Uterus (tissue), 2 donors: ENCODE measurements around the gene ANAPC13.

Experiments used
- POLR2A ChIP-seq, 2 donors: fragments of 450-650 bp; IDR thresholded peaks; one replicate each; pipeline ENCODE4 v1.6.1; 2016; ENCODE audit warnings: antibody characterized with exemption in 2 of 2, mild to moderate bottlenecking in 1 of 2, moderate library complexity in 1 of 2
- TF ChIP-seq, protein P1 (sequence below), 4 experiments: fragments of 200-600 bp in 2 of 4; fragments of 450-650 bp in 2 of 4; sonication (generic) in 2 of 4; IDR thresholded peaks; one replicate each; pipeline ENCODE4 v1.5.1; 2016 to 2019; ENCODE audit warnings: antibody characterized with exemption in 4 of 4, mild to moderate bottlenecking in 2 of 4, moderate library complexity in 1 of 4

DNA sequence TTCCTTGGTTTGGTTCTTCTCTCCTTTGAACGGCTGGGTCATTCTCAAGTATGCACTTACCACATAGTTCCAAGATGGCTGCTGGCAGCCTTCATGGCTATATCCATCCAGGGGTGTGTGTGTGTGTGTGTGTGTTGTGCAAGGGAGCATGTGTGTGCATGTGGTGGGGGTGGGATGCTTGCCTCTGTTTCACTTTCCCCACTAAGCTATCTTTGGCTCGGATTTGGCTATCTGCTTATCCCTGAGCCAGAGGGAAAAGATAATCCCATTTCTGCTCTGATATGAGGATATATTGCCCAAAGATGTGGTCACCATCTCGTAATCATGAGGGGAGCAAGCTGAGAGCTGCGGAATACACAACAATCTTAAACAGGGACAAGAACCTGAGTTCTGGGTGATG, 26.2 kb downstream of the ANAPC13 start:
- TF ChIP-seq, protein P1, sequence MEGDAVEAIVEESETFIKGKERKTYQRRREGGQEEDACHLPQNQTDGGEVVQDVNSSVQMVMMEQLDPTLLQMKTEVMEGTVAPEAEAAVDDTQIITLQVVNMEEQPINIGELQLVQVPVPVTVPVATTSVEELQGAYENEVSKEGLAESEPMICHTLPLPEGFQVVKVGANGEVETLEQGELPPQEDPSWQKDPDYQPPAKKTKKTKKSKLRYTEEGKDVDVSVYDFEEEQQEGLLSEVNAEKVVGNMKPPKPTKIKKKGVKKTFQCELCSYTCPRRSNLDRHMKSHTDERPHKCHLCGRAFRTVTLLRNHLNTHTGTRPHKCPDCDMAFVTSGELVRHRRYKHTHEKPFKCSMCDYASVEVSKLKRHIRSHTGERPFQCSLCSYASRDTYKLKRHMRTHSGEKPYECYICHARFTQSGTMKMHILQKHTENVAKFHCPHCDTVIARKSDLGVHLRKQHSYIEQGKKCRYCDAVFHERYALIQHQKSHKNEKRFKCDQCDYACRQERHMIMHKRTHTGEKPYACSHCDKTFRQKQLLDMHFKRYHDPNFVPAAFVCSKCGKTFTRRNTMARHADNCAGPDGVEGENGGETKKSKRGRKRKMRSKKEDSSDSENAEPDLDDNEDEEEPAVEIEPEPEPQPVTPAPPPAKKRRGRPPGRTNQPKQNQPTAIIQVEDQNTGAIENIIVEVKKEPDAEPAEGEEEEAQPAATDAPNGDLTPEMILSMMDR (IDR thresholded peaks at IDR 0.05): no peak
- TF ChIP-seq POLR2A (IDR thresholded peaks at IDR 0.05): no peak
